Trophoblast cell (in vitro differentiated cells and primary cell): ENCODE data around the gene MAPK13.
A peak's percentile ranks its signal among the peaks of the same experiment; 100 is the strongest.

Experiments
- DNase-seq, 2 donors: peaks; one replicate each; pipeline ENCODE4 v3.0.0-alpha.2; 2016
- H2AFZ ChIP-seq: 2 replicates; pipeline ENCODE4 v1.6.1; 2013; ENCODE audit warnings: low read length, moderate library complexity, mild to moderate bottlenecking; ENCODE audit not compliant: insufficient read depth, poor library complexity
- H2AK5ac ChIP-seq: 2 replicates; pipeline ENCODE4 v1.6.1; 2013; ENCODE audit warnings: mild to moderate bottlenecking, low read length
- H2BK120ac ChIP-seq: 2 replicates; pipeline ENCODE4 v1.6.1; 2013; ENCODE audit warnings: low read length, mild to moderate bottlenecking, moderate library complexity; ENCODE audit not compliant: insufficient read depth, poor library complexity
- H2BK12ac ChIP-seq: 2 replicates; pipeline ENCODE4 v1.6.1; 2013; ENCODE audit warnings: mild to moderate bottlenecking, low read length, moderate library complexity
- H2BK5ac ChIP-seq: 2 replicates; pipeline ENCODE4 v1.6.1; 2013; ENCODE audit warnings: low read length, low read depth, moderate library complexity, mild to moderate bottlenecking; ENCODE audit not compliant: poor library complexity
- H3K14ac ChIP-seq: 2 replicates; pipeline ENCODE4 v1.6.1; 2013; ENCODE audit warnings: mild to moderate bottlenecking, low read length
- H3K18ac ChIP-seq: 2 replicates; pipeline ENCODE4 v1.6.1; 2013; ENCODE audit warnings: mild to moderate bottlenecking, low read length
- H3K23ac ChIP-seq: 2 replicates; pipeline ENCODE4 v1.6.1; 2013; ENCODE audit warnings: low read length
- H3K27ac ChIP-seq: 2 replicates; pipeline ENCODE4 v1.5.1; 2013; ENCODE audit warnings: low read depth, mild to moderate bottlenecking, inconsistent platforms, low read length, moderate library complexity
- H3K27me3 ChIP-seq: 2 replicates; pipeline ENCODE4 v1.6.1; 2013; ENCODE audit warnings: inconsistent platforms, mild to moderate bottlenecking, low read length, moderate library complexity; ENCODE audit not compliant: insufficient read depth
- H3K36me3 ChIP-seq, 2 experiments: 1 replicate in 1 of 2; 2 replicates in 1 of 2; pipeline ENCODE4 v1.6.1; 2013; ENCODE audit warnings: low read length in 2 of 2, mild to moderate bottlenecking in 2 of 2, moderate library complexity in 1 of 2; ENCODE audit not compliant: insufficient read depth in 2 of 2, control insufficient read depth in 1 of 2
- H3K4ac ChIP-seq: 2 replicates; pipeline ENCODE4 v1.6.1; 2013; ENCODE audit warnings: low read depth, mild to moderate bottlenecking, low read length, moderate library complexity
- H3K4me1 ChIP-seq, 2 experiments: 1 replicate in 1 of 2; 2 replicates in 1 of 2; pipeline ENCODE4 v1.6.1; 2013; ENCODE audit warnings: low read length in 2 of 2, mild to moderate bottlenecking in 2 of 2, moderate library complexity in 1 of 2; ENCODE audit not compliant: insufficient read depth in 2 of 2, control insufficient read depth in 1 of 2
- H3K4me2 ChIP-seq: 2 replicates; pipeline ENCODE4 v1.6.1; 2013; ENCODE audit warnings: inconsistent platforms, mild to moderate bottlenecking, low read length, moderate library complexity
- H3K4me3 ChIP-seq: 2 replicates; pipeline ENCODE4 v1.5.1; 2013; ENCODE audit warnings: mild to moderate bottlenecking, low read depth, low read length, inconsistent platforms
- H3K79me1 ChIP-seq: one replicate; pipeline ENCODE4 v1.6.1; 2013; ENCODE audit warnings: low read length
- H3K79me2 ChIP-seq: 2 replicates; pipeline ENCODE4 v1.6.1; 2013; ENCODE audit warnings: low read length, mild to moderate bottlenecking; ENCODE audit not compliant: control insufficient read depth, insufficient read depth, poor library complexity
- H3K9ac ChIP-seq: 2 replicates; pipeline ENCODE4 v1.6.1; 2013; ENCODE audit warnings: mild to moderate bottlenecking, low read length
- H3K9me3 ChIP-seq: 2 replicates; pipeline ENCODE4 v1.6.1; 2013; ENCODE audit warnings: low read depth, mild to moderate bottlenecking, control low read depth, inconsistent platforms, low read length; ENCODE audit not compliant: insufficient read depth
- H4K12ac ChIP-seq: 2 replicates; pipeline ENCODE4 v1.6.1; 2013; ENCODE audit warnings: low read depth, mild to moderate bottlenecking, low read length, moderate library complexity
- H4K8ac ChIP-seq: 2 replicates; pipeline ENCODE4 v1.6.1; 2013; ENCODE audit warnings: low read depth, mild to moderate bottlenecking, low read length, moderate library complexity
- H4K91ac ChIP-seq: one replicate; pipeline ENCODE4 v1.6.1; 2013; ENCODE audit warnings: low read depth, mild to moderate bottlenecking, low read length, moderate library complexity
- WGBS: extraction: QIAGEN DNeasy Blood & Tissue Kit; methylation state at CpG from one replicate; pipeline ENCODE4 v1.1.7; 2013; ENCODE audit warnings: missing lambda C conversion rate; ENCODE audit not compliant: insufficient read length, insufficient coverage; ENCODE audit errors: extremely low coverage; 5-methylcytosine and 5-hydroxymethylcytosine counted together

Gene MAPK13

DNA sequence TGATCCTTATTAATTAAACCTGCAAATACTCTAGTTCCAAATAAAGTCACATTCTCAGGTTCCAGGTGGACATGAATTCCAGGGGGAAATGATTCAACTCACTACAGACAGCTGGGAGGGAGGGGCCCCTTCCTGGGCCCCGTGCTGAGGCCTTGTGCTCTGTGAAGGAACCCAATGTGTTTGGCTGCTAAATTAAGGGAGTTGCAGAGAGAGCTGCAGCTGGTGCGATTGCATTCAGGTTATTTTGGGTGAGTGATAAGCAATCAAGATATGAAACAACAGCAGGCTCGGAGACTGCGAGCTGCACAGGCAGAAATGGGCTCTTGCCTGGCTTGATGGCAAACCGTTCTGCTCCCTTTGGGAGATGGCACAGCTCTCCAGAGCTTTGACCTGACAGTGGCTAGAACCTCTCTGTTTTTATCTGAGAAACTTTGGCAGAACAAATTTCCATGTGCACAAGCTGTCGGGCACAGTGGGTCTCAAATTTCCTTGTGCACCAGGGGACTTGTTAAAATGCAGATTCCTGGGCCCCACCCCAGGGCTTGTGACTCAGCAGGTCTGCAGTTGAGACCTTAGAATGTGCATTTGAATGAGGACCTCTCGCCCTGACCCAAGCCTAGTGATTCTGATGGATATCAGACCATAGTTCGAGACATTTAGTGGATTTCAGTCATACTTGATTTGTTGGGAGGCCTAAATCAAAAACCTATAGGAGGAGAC lies 9.8 kb downstream of the MAPK13 start:
- H2AFZ ChIP-seq, result no peak overlapping the region
- WGBS, result no CpG with 5 or more reads among the region's 8 CpGs
- peaks cover 5% of the 10 kb centered on the region for H3K9me3 ChIP-seq
- H2BK5ac ChIP-seq, result no peak overlapping the region
- H4K91ac ChIP-seq, result no peak overlapping the region
- no peak overlapping the region for H4K12ac ChIP-seq
- peaks cover 0 to 5% of the 10 kb centered on the region in 2 experiments for H3K36me3 ChIP-seq
- H3K18ac ChIP-seq, result no peak overlapping the region
- H3K79me2 ChIP-seq, result no peaks in the 10 kb centered on the region
- H2BK120ac ChIP-seq, result no peak overlapping the region
- H3K9ac ChIP-seq, result no peak overlapping the region
- H3K4me1 ChIP-seq, result no peaks in the 10 kb centered on the region
- no peak for DNase-seq
- H3K79me1 ChIP-seq, result no peaks in the 10 kb centered on the region
- H3K4ac ChIP-seq, result no peak overlapping the region
- no peak overlapping the region for H4K8ac ChIP-seq
- no peak overlapping the region for H3K27ac ChIP-seq
- no peak overlapping the region for H3K14ac ChIP-seq
- no peak overlapping the region for H3K4me2 ChIP-seq
- H2AK5ac ChIP-seq, result no peak overlapping the region
- H3K23ac ChIP-seq, result no peak overlapping the region
- H3K4me3 ChIP-seq, result no peak overlapping the region
- no peaks in the 10 kb centered on the region for H3K27me3 ChIP-seq
- no peak overlapping the region for H2BK12ac ChIP-seq

DNA sequence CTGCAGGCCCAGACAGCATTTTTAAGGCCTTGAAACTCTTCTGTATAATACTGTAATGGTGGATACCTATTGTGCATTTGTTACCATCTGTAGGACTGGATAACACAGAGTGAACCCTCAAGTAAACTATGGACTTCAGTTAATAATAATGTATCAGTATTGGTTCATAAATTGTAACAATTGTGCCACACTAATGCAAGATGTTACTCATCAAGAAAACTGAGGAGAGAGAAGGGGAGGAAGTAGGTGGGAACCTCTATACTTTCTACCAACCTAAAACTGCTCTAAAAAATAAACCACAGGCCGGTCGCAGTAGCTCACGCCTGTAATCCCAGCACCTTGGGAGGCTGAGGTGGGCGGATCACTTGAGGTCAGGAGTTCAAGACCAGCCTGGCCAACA lies 10.8 kb downstream of the MAPK13 start:
- Histone ChIP-seq H3K79me1 (no peaks in the 10 kb centered on the region), H3K18ac (no peak overlapping the region), H3K79me2 (no peaks in the 10 kb centered on the region), H4K12ac (no peak overlapping the region), H3K4me3 (no peak overlapping the region), H3K23ac (no peak overlapping the region), H2BK12ac (no peak overlapping the region), H3K9me3 (peaks cover 5% of the 10 kb centered on the region), H3K14ac (no peak overlapping the region), H2BK5ac (no peak overlapping the region), H2AFZ (no peak overlapping the region), H3K27ac (no peak overlapping the region), H3K9ac (no peak overlapping the region), H3K36me3 (peaks cover 0 to 5% of the 10 kb centered on the region in 2 experiments), H3K4me2 (no peak overlapping the region), H4K8ac (no peak overlapping the region), H3K4me1 (no peaks in the 10 kb centered on the region), H3K27me3 (no peaks in the 10 kb centered on the region), H3K4ac (no peak overlapping the region), H2BK120ac (no peak overlapping the region), H4K91ac (no peak overlapping the region), H2AK5ac (no peak overlapping the region)
- DNase-seq, result no peak
- no CpG with 5 or more reads among the region's 4 CpGs for WGBS

DNA sequence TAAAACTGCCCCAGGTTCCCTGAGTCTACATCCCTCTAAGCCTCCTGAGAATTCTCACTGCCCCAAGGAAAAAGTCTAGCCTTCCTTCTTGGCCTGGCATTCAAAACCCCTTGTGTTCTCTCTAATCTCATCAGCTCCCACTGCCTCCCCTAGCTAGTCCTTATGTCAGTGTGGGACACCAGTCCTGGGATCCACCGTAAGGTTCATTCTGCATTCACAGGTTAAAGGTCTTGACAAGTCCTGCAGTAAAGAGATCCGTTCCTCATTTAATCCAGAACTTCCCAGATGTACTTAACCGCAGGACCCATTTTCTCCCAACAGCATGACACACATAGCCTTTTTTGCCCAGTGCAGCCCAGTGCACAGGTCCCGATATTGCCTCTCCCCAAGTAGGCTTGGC lies 11.6 kb downstream of the MAPK13 start:
- no CpG with 5 or more reads among the region's 4 CpGs for WGBS
- H3K79me2 ChIP-seq, result no peaks in the 10 kb centered on the region
- no peak overlapping the region for H2BK12ac ChIP-seq
- no peak overlapping the region for H3K14ac ChIP-seq
- no peak overlapping the region for H3K9ac ChIP-seq
- H3K23ac ChIP-seq, result no peak overlapping the region
- H2BK120ac ChIP-seq, result no peak overlapping the region
- no peak overlapping the region for H3K4ac ChIP-seq
- H3K79me1 ChIP-seq, result no peaks in the 10 kb centered on the region
- no peak overlapping the region for H3K4me3 ChIP-seq
- H4K91ac ChIP-seq, result no peak overlapping the region
- no peak overlapping the region for H4K8ac ChIP-seq
- DNase-seq, result no peak
- H4K12ac ChIP-seq, result no peak overlapping the region
- H3K27ac ChIP-seq, result no peak overlapping the region
- H2BK5ac ChIP-seq, result no peak overlapping the region
- no peak overlapping the region for H2AK5ac ChIP-seq
- H3K4me2 ChIP-seq, result no peak overlapping the region
- H2AFZ ChIP-seq, result no peak overlapping the region
- H3K36me3 ChIP-seq, result peaks cover 0 to 3% of the 10 kb centered on the region in 2 experiments
- H3K4me1 ChIP-seq, result no peaks in the 10 kb centered on the region
- H3K27me3 ChIP-seq, result no peaks in the 10 kb centered on the region
- no peak overlapping the region for H3K18ac ChIP-seq
- H3K9me3 ChIP-seq, result peaks cover 3% of the 10 kb centered on the region

DNA sequence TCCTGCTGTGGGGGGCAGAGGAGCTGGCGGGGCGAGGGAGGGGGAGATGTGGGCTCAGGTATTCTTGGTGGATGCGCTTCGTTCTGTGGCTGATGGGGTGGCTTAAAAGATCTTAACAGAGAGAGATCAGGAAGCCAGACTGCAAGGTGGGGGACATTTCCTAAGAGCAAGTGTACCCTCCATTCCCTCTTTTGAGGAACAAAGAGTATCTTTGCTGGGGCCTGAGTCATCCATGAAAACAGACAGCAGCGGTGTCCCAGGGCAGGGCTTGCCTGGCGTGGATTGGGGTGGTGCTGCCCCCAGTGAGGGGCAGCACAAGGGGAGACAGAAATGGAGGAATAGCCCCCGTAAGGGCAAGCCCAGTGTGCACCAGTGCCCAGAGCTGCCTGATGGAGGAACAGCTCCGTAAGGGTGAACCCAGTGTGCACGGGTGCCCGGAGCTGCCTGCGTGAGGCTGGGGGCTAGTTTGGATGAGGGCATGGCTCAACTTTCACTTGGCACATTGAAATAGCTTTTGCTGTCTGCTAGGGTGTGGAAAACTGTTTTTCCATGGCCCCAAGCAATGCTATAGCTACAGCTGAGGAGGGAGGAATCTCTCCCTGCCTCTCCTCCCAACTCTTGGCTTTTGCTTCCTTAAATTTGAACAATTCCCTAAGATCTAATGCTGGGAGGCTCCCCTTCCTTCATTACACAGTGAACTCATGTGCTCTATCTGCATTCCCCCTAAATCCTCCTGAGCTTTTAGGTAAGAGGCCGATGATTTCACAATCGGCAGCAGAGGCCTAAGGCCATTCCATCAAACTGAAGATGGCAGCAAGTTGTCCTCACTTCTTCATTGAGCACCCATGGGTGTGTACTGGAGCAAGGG lies 12.9 kb downstream of the MAPK13 start:
- DNase-seq, result peak in 1 of 2 donors; percentile 23
- no peaks in the 10 kb centered on the region for H3K27me3 ChIP-seq

More for the DNA sequence above, 12.9 kb downstream of the MAPK13 start:
- H3K79me2 ChIP-seq, result no peaks in the 10 kb centered on the region
- no peak overlapping the region for H3K18ac ChIP-seq
- no peak overlapping the region for H3K23ac ChIP-seq
- no peak overlapping the region for H3K4me3 ChIP-seq
- WGBS, result no CpG with 5 or more reads among the region's 13 CpGs
- H4K12ac ChIP-seq, result no peak overlapping the region
- H3K4me2 ChIP-seq, result no peak overlapping the region
- H3K14ac ChIP-seq, result no peak overlapping the region
- no peak overlapping the region for H2BK120ac ChIP-seq
- no peaks in the 10 kb centered on the region for H3K4me1 ChIP-seq
- peak overlapping the region; percentile 28 for H3K9ac ChIP-seq
- no peaks in the 10 kb centered on the region for H3K79me1 ChIP-seq
- H3K9me3 ChIP-seq, result peaks cover 4% of the 10 kb centered on the region
- no peak overlapping the region for H2BK12ac ChIP-seq
- H2BK5ac ChIP-seq, result no peak overlapping the region
- H4K8ac ChIP-seq, result no peak overlapping the region
- H3K4ac ChIP-seq, result no peak overlapping the region
- no peak overlapping the region for H3K27ac ChIP-seq
- H3K36me3 ChIP-seq, result peaks cover 0 to 2% of the 10 kb centered on the region in 2 experiments
- no peak overlapping the region for H4K91ac ChIP-seq
- H2AK5ac ChIP-seq, result no peak overlapping the region
- H2AFZ ChIP-seq, result no peak overlapping the region
